NCI-H2196 (cell line): ENCODE measurements around the gene KDR.

Experiments
- DNase-seq: peaks from one replicate; lab custom pipeline; 2025; ENCODE audit not compliant: unreplicated experiment; lab: John Stamatoyannopoulos, UW

The KDR gene

GRCh38 chr4:55125087-55125721 is at the start of gene KDR:
Gene KDR, minus strand, starts transcription at chr4:55125595. Its CDS starts 302 bp downstream, at chr4:55125293.
- no peak for DNase-seq

- DNase-seq = no peak
These were observed 48.2 kb upstream of the KDR start for GRCh38 chr4:55173580-55173979.

GRCh38 chr4:55172694-55173287 is 47.4 kb upstream of the KDR start:
- no peak for DNase-seq

GRCh38 chr4:55170462-55170861 is 45.1 kb upstream of the KDR start:
- DNase-seq = no peak

- no peak for DNase-seq
These were observed 44.1 kb upstream of the KDR start for GRCh38 chr4:55169352-55169961.

GRCh38 chr4:55162396-55162795 is 37.0 kb upstream of the KDR start:
- no peak for DNase-seq

- no peak for DNase-seq
These were observed 36.3 kb upstream of the KDR start for GRCh38 chr4:55161739-55162138.

GRCh38 chr4:55159851-55160250 is 34.5 kb upstream of the KDR start:
- DNase-seq = no peak

GRCh38 chr4:55158957-55159356 is 33.6 kb upstream of the KDR start:
- no peak for DNase-seq

- DNase-seq = no peak
These were observed 32.3 kb upstream of the KDR start for GRCh38 chr4:55157559-55158277.

GRCh38 chr4:55154933-55155332 is 29.5 kb upstream of the KDR start:
- DNase-seq = no peak

- no peak for DNase-seq
These were observed 29.0 kb upstream of the KDR start for GRCh38 chr4:55154290-55154880.

- DNase-seq = no peak
These were observed 18.5 kb upstream of the KDR start for GRCh38 chr4:55143858-55144257.

- no peak for DNase-seq
These were observed 13.0 kb upstream of the KDR start for GRCh38 chr4:55138367-55138766.

- no peak for DNase-seq
These were observed 11.2 kb upstream of the KDR start for GRCh38 chr4:55136634-55137033.

- DNase-seq = no peak
These were observed 8.6 kb upstream of the KDR start for GRCh38 chr4:55133951-55134350.

GRCh38 chr4:55132775-55133174 is 7.4 kb upstream of the KDR start:
- no peak for DNase-seq

GRCh38 chr4:55127521-55127920 is 2.1 kb upstream of the KDR start:
- no peak for DNase-seq

GRCh38 chr4:55127053-55127452 is 1.7 kb upstream of the KDR start:
- no peak for DNase-seq

GRCh38 chr4:55125763-55126541 is 557 bp upstream of the KDR start:
- DNase-seq = no peak
